K562 (cell line): ENCODE data around the gene MCM7. TPM values are rescaled to one million over a fixed set of nuclear protein-coding genes. Genes with fewer than 3 reads are reported as not detected.

Source experiments
- CBX5 ChIP-seq: IDR thresholded peaks from 2 replicates; pipeline ENCODE4 v1.6.1; 2014; ENCODE audit warnings: low read depth, borderline replicate concordance
- REST ChIP-seq, 2 experiments: fragments of 450-650 bp; formaldehyde crosslinking in 1 of 2; IDR thresholded peaks; 2 replicates each; pipeline versions ENCODE4 v1.4.0 to v1.6.1; 2014 to 2020; ENCODE audit warnings: mild to moderate bottlenecking in 2 of 2, borderline replicate concordance in 1 of 2, low read depth in 1 of 2
- ZEB2 ChIP-seq: fragments of 450-650 bp; IDR thresholded peaks from 2 replicates; pipeline ENCODE4 v1.6.1; 2016
- polyA plus RNA-seq, 8 experiments: library from polyadenylated mRNA; depleted of rRNA in 4 of 8; stranded (reverse) in 5 of 8; unstranded in 3 of 8; fragments of >200 nt; fragmentation: Nextera tagmentation in 2 of 8; fragmentation: Illumina TruSeq in 1 of 8; extraction: Ambion mirVana in 2 of 8; extraction: Trizol in 1 of 8; gene quantifications; 2 replicates each; pipeline versions ENCODE4 v1.2.1 to v1.2.3, GENCODE V29; 2011 to 2014; ENCODE audit warnings: inconsistent platforms in 1 of 8, missing spikeins in 1 of 8
- total RNA-seq, 7 experiments: library from RNA; depleted of rRNA in 6 of 7; stranded (reverse); fragments of >200 nt in 6 of 7; fragmentation: Illumina TruSeq in 2 of 7; extraction: Trizol in 2 of 7; gene quantifications; 2 replicates each; pipeline versions ENCODE4 v1.2.1 to v1.2.3, GENCODE V29; 2011 to 2021; ENCODE audit warnings: low replicate concordance in 1 of 7
- TF ChIP-seq, protein P1 (sequence below), 2 experiments: fragments of 450-650 bp; IDR thresholded peaks; 2 replicates each; pipeline ENCODE4 v1.6.1; 2016; ENCODE audit warnings: mild to moderate bottlenecking in 2 of 2, borderline replicate concordance in 1 of 2, low read depth in 1 of 2, moderate library complexity in 1 of 2

The MCM7 gene
- total and polyA plus RNA-seq, 9 of the 15 experiments (the other 6 are each of a cell fraction or from before 2014, with no cell fraction given) = 329 to 856 (median 437) TPM

DNA sequence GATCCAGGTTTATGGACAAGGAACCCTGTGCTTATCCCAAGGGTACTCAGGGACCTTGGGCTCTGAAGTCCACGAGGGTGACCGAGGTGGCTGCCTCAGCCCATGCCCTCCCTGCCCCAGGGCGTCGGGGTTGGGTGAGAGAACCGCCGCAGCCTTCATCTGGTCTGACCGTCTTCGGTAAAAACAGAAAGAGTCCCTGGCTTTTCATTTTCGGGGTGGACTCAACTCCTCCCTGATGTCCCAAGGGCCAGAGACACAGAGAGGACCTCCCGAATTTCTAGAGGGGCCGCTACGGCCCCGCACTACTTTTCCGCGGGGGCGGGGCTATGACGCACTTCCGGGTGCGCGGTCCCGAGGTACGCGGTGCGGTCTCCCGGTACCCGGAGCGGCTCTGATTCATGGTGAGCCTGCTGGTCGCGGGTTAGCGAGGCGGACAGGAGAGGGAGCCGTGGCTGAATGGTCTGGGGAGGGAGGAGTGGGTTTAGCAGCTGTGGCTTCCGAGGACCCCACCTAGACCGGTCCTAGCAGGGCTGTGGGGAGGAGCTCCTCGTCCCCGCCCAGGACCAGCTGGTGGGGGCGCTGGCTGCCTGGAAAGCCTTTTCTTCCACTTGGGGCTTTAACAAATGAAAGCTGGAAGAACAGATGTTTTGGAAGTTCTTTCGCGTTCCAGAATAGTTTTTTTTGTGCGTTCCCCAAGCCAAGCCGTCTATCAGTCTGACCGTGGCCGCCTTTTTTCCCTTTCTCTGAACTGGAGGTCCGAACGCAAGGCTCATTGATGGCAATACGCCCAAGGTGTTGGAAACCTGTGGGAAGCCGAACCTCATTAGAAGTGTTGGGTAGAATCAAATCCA lies 51.5 kb downstream of the MCM7 start, which contains the start of gene ZSCAN21 (continued):
- TF ChIP-seq REST (IDR thresholded peaks at IDR 0.05; ENCODE audit: borderline replicate concordance) = peak; percentile 68
- no peak for TF ChIP-seq REST (CRISPR knock-in tag; IDR thresholded peaks at IDR 0.05; ENCODE audit: low read depth)
- TF ChIP-seq ZEB2 = no peak
- no peak for TF ChIP-seq CBX5
- TF ChIP-seq, protein P1, sequence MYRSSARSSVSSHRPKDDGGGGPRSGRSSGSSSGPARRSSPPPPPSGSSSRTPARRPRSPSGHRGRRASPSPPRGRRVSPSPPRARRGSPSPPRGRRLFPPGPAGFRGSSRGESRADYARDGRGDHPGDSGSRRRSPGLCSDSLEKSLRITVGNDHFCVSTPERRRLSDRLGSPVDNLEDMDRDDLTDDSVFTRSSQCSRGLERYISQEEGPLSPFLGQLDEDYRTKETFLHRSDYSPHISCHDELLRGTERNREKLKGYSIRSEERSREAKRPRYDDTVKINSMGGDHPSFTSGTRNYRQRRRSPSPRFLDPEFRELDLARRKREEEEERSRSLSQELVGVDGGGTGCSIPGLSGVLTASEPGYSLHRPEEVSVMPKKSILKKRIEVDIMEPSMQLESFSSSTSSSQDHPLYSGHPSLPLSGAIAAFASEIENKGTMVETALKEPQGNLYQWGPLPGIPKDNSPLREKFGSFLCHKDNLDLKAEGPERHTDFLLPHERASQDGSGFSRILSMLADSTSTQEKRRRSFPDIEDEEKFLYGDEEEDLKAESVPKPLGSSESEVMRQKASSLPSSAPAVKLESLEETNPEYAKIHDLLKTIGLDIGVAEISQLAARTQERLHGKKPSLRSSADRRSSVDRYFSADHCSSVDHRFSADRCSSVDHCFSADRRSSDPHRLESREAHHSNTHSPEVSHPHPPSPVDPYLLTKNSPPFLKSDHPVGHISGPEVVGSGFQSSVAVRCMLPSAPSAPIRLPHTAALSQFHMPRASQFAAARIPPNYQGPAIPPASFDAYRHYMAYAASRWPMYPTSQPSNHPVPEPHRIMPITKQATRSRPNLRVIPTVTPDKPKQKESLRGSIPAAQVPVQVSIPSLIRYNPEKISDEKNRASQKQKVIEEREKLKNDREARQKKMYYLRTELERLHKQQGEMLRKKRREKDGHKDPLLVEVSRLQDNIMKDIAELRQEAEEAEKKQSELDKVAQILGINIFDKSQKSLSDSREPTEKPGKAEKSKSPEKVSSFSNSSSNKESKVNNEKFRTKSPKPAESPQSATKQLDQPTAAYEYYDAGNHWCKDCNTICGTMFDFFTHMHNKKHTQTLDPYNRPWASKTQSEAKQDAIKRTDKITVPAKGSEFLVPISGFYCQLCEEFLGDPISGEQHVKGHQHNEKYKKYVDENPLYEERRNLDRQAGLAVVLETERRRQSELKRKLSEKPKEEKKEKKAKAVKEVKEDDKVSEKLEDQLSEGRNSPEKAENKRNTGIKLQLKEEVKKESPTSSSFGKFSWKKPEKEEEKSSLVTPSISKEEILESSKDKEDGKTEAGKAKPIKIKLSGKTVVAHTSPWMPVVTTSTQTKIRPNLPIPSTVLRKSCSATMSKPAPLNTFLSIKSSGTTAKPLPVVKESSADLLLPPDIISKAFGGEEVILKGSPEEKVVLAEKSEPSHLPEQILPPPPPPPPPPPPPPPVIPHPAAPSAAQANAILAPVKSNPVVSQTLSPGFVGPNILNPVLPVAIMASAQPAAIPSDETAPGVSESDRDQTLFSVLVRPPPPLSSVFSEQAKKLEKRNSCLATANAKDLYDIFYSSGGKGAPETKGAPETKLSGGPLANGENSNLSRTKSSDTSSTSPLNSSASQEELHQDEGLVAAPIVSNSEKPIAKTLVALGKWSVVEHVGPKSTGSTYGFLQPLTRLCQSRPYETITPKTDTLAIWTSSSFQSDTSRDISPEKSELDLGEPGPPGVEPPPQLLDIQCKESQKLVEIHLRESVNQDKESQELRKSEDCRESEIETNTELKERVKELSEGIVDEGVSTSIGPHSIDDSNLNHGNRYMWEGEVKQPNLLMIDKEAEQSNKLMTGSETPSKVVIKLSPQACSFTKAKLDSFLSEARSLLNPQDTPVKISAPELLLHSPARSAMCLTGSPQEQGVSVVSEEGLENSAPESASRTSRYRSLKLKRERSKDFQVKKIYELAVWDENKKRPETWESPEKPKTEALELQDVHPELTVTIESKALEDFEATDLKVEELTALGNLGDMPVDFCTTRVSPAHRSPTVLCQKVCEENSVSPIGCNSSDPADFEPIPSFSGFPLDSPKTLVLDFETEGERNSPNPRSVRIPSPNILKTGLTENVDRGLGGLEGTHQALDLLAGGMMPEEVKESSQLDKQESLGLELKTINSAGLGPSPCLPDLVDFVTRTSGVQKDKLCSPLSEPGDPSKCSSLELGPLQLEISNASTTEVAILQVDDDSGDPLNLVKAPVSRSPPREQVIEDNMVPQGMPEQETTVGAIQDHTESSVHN (IDR thresholded peaks at IDR 0.05; ENCODE audit: borderline replicate concordance in 1 of 2, low read depth in 1 of 2) = no peak
